ENCODE data around the gene FANCE.

FANCE gene

DNA sequence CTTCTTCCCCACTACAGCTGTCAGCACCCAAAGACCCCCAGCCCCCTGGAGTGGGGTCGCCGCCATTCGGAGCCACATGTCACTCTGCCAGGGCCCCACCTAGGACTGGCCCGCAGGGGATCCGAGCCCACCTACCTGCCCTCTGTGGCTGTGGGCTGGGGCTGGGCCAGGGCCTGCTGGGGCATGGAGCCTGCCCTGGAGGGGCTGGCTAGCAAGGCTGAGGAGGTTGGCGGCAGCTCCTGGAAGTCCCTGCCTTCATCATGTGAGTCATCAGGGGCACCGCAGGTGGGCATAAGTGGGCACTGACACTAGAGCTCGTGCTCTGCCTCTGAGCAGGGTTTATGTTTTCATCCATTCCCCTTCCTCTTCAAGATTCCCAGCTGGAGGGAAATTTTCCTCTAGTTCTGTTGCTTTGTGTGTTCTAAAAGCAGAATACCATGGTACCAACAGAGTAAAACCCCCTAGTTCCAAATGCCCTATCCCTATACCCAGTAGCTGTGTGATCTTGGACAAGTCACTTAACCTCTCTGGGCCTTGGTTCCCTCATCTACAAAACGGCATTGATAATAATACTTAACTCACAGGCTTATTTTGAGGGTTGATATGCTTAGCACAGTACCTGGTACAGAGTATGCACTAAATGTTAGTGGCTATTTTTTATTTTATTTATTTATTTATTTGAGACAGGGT, 8.7 kb upstream of the FANCE start:
- DNase-seq = no peak
- TF ChIP-seq, protein P1, sequence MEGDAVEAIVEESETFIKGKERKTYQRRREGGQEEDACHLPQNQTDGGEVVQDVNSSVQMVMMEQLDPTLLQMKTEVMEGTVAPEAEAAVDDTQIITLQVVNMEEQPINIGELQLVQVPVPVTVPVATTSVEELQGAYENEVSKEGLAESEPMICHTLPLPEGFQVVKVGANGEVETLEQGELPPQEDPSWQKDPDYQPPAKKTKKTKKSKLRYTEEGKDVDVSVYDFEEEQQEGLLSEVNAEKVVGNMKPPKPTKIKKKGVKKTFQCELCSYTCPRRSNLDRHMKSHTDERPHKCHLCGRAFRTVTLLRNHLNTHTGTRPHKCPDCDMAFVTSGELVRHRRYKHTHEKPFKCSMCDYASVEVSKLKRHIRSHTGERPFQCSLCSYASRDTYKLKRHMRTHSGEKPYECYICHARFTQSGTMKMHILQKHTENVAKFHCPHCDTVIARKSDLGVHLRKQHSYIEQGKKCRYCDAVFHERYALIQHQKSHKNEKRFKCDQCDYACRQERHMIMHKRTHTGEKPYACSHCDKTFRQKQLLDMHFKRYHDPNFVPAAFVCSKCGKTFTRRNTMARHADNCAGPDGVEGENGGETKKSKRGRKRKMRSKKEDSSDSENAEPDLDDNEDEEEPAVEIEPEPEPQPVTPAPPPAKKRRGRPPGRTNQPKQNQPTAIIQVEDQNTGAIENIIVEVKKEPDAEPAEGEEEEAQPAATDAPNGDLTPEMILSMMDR (IDR thresholded peaks at IDR 0.05; ENCODE audit: low read depth, low read length, missing control alignments) = no peak
- no peaks in the 10 kb centered on the region for H3K36me3 ChIP-seq (replicated peaks)
- H3K27ac ChIP-seq = no peak overlapping the region
- H3K4me3 ChIP-seq (ENCODE audit: low read depth, low read length) = no peak overlapping the region
- in situ Hi-C loops (cut with HindIII; ENCODE audit: low pct_ligation_motif_present, low sequenced_read_pairs) = no loop called here
- no peaks in the 10 kb centered on the region for H3K27me3 ChIP-seq (replicated peaks)

DNA sequence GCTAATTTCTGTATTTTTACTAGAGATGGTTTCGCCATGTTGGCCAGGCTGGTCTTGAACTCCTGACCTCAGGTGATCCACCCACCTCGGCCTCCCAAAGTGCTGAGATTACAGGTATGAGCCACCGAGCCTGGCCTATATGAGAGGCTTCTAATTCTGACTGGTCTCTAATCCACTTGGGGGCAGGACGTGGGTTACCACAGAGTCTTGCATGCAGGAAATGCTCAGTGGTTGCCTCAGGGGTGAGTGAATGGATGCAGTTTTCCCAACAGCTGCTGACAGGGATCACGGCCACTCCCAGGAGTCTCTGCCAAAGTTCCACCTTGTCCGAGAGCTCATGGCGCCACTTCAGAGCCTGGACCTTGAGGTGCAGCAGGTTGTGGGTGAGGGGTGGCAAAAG, 6.4 kb upstream of the FANCE start:
- DNase-seq = no peak
- H3K27ac ChIP-seq = no peak overlapping the region
- TF ChIP-seq, protein P1 (IDR thresholded peaks at IDR 0.05; ENCODE audit: low read depth, low read length, missing control alignments) = no peak
- no peaks in the 10 kb centered on the region for H3K36me3 ChIP-seq (replicated peaks)
- no peaks in the 10 kb centered on the region for H3K27me3 ChIP-seq (replicated peaks)
- in situ Hi-C loops (cut with HindIII; ENCODE audit: low pct_ligation_motif_present, low sequenced_read_pairs) = no loop called here
- no peak overlapping the region for H3K4me3 ChIP-seq (ENCODE audit: low read depth, low read length)

DNA sequence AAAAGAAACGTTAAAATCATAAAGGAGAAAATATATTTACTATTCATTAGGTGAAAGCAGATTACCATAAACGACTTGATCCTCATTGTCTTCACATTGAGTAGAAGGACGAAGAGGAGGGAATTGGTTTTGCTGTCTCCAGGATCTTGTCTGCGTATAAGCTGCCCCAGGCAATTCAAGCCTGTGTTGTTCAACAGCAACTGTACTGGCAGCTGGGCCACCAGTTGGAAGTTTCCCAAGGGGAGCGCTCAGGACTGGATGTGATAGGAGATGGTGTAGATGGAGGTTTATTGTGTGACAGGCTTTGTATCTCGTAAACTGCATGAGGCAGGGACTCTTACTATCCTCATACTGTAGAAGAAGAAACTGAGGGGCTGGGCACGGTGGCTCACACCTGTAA, 3.9 kb upstream of the FANCE start:
- in situ Hi-C loops (cut with HindIII; ENCODE audit: low pct_ligation_motif_present, low sequenced_read_pairs) = no loop called here
- TF ChIP-seq, protein P1 (IDR thresholded peaks at IDR 0.05; ENCODE audit: low read depth, low read length, missing control alignments) = no peak
- H3K4me3 ChIP-seq (ENCODE audit: low read depth, low read length) = no peak overlapping the region
- no peaks in the 10 kb centered on the region for H3K27me3 ChIP-seq (replicated peaks)
- DNase-seq = no peak
- H3K27ac ChIP-seq = no peak overlapping the region
- H3K36me3 ChIP-seq (replicated peaks) = no peaks in the 10 kb centered on the region

DNA sequence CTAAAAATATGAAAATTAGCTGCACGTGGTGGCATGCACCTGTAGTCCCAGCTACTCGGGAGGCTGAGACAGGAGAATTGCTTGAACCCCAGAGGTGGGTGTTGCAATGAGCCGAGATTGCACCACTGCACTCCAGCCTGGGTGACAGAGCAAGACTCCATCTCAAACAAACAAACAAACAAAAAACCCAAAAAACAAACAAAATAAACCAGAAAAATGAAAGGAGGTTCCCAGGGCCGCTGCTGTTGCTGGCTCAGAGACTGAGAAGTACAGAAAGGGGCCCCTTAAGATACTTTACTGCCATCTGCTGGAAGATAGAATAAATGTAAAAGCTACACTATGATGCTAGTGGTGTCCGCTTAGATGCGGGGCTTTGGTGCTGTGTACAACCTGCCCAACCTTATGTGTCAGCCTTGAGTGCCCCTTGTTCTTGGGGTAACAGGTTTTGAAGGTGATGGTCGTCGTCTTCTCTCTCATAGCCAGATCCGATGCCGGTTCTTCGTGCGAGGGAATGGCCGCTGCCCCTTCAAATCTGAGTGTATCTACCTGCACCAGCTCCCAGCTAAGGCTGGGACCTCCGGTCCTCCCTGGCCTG, 2.8 kb upstream of the FANCE start:
- H3K4me3 ChIP-seq (ENCODE audit: low read depth, low read length) = no peak overlapping the region
- no peaks in the 10 kb centered on the region for H3K36me3 ChIP-seq (replicated peaks)
- in situ Hi-C loops (cut with HindIII; ENCODE audit: low pct_ligation_motif_present, low sequenced_read_pairs) = no loop called here
- no peaks in the 10 kb centered on the region for H3K27me3 ChIP-seq (replicated peaks)
- DNase-seq = no peak
- TF ChIP-seq, protein P1 (IDR thresholded peaks at IDR 0.05; ENCODE audit: low read depth, low read length, missing control alignments) = peak; percentile 67
- no peak overlapping the region for H3K27ac ChIP-seq

DNA sequence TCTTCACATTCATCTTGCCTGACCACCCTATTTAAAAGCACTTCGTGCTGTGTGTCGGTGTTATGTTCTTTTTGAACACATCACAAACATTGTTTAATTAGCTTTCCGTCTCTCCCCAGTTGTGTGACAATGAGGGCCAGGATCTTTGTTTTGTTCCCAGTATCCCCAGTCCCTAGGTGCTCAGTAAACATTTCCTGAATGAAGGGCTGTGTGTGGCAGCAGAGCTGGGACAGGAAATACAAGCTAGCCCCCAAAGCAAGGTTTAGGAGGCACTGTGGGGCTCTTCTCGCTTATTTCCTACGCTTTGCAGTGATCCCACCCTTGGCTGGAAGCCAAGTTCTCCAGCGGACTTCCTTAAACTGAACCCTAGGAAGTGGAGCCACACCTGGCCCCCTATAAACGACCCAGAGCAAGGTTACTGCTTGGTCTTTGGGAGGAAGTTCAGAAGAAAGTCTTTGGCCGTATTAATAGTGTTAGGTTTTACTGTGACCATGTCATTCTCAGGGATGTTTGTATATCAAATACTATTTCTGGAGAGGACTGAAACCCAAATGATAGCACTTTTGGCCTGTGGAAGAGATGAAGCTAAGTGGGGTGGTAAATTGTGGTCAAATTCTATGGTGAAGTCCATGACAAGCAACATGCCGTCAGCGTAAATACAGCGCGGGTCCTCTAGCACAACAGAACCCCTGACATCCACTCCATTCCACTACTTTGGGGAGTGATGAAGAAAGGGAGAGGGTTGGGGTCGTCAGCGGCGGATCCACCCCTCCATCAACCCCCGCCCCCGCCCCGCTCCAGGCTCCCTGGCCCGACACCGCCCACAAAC, 570 bp upstream of the FANCE start:
- in situ Hi-C loops (cut with HindIII; ENCODE audit: low pct_ligation_motif_present, low sequenced_read_pairs) = no loop called here
- peak overlapping the region; percentile 45 for H3K4me3 ChIP-seq (ENCODE audit: low read depth, low read length)
- no peaks in the 10 kb centered on the region for H3K27me3 ChIP-seq (replicated peaks)
- no peak for DNase-seq
- TF ChIP-seq, protein P1 (IDR thresholded peaks at IDR 0.05; ENCODE audit: low read depth, low read length, missing control alignments) = no peak
- no peak overlapping the region for H3K27ac ChIP-seq
- H3K36me3 ChIP-seq (replicated peaks) = no peaks in the 10 kb centered on the region
